GM12864 (cell line): ENCODE measurements around the gene POMGNT2.
"Not testable (repeated sequence)": the region's sequence is repeated elsewhere in the genome, so short reads cannot be mapped to it uniquely, and the experiment has no call there.

Source experiments
- DNase-seq: peaks from one replicate; pipeline ENCODE4 v3.0.0-alpha.2; 2011; ENCODE audit warnings: low read depth
- H3K4me3 ChIP-seq: 2 replicates; pipeline ENCODE4 v1.5.1; 2011; ENCODE audit warnings: mild to moderate bottlenecking, low read depth, low read length, control low read depth
- TF ChIP-seq, protein P1 (sequence below): IDR thresholded peaks from 2 replicates; pipeline ENCODE4 v1.5.1; 2011; ENCODE audit warnings: low read depth, mild to moderate bottlenecking, moderate library complexity, low read length, control low read depth, inconsistent platforms; ENCODE audit errors: missing control alignments

Gene POMGNT2

DNA sequence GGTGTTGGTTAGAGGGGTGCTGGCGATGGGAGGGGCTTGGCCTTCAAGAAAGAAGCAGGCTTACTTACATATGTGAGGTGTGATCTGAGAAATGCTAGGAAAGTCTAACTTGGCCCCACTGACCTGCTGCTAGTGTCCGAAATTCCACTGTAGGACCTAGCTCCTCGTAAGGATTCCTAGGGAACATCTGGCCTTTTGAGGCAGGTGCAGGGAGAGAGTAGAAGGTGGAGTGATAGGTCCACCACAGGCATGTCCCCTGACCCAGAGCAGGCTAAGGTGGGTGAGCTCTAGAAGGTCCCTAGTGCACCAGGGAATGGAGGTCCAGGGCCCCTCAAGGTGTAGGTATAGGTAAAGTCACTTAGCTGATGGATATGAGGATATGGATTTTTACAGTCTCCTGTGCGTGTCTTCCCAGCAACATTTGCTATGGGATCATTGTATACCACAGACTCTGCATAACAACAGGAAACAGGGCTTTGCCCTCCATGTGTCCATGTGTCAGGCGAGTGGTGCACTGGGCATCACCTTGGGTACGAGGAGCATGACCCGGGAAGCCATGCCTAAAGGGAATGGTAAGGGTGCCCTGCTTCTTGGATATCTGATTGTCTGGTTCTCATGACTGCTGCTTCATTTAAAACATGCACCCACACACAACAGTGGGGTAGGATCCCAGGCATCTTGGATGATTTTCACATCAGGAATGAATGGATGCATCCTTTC lies 32.6 kb downstream of the POMGNT2 start:
- DNase-seq, result no peak
- H3K4me3 ChIP-seq, result no peak overlapping the region
- TF ChIP-seq, protein P1, sequence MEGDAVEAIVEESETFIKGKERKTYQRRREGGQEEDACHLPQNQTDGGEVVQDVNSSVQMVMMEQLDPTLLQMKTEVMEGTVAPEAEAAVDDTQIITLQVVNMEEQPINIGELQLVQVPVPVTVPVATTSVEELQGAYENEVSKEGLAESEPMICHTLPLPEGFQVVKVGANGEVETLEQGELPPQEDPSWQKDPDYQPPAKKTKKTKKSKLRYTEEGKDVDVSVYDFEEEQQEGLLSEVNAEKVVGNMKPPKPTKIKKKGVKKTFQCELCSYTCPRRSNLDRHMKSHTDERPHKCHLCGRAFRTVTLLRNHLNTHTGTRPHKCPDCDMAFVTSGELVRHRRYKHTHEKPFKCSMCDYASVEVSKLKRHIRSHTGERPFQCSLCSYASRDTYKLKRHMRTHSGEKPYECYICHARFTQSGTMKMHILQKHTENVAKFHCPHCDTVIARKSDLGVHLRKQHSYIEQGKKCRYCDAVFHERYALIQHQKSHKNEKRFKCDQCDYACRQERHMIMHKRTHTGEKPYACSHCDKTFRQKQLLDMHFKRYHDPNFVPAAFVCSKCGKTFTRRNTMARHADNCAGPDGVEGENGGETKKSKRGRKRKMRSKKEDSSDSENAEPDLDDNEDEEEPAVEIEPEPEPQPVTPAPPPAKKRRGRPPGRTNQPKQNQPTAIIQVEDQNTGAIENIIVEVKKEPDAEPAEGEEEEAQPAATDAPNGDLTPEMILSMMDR, result no peak

DNA sequence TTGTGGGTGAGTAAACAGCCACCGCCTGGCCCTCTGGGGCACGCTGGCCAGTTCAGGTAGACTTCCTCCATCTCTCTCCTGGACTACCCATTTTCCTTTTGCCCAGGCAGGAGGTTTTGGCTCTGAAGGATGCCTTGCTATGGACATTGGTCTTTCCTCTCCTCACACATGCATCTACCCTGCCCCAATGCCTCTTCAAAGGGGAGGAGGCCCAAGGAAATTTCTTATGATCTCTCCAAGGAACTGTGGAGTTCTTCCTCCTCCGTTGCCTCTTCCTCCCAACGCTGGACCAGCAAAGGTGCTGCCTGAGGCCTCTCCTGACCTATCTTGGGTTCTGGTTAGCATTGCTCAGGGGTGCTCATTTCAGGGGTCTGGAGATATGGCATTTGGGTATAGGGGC lies 33.5 kb downstream of the POMGNT2 start:
- DNase-seq, result no peak
- no peak overlapping the region for H3K4me3 ChIP-seq
- TF ChIP-seq, protein P1, result no peak

GRCh38 chr3:43071313-43071893 lies 34.5 kb downstream of the POMGNT2 start:
- TF ChIP-seq, protein P1, result peak; percentile 66

GRCh38 chr3:43070670-43071069 lies 35.2 kb downstream of the POMGNT2 start:
- not testable (repeated sequence) for DNase-seq, H3K4me3 ChIP-seq

More at GRCh38 chr3:43071313-43071893, 34.5 kb downstream of the POMGNT2 start:
- H3K4me3 ChIP-seq, result no peak overlapping the region
- DNase-seq, result no peak

DNA sequence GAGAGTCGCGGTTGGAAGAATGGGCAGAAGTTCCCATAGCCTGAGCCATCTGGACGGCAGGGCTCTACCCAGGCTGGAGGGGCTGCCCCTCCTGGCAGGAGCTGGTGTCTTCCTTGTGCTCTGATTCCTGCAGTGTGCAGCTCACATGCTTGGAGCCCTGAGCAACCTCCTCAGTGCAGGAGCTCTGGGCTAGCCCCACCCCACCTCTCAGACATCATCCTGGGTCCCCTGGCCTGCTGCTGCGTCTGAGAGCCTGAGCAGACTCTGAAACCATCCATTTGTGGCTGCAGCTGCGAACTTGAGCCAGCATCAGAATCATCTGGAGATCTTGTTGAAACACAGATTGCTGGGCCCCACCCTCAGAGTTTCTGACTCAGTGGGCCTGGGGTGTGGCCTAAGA lies 42.8 kb downstream of the POMGNT2 start:
- no peak overlapping the region for H3K4me3 ChIP-seq

GRCh38 chr3:43062564-43063040 lies 43.3 kb downstream of the POMGNT2 start:
- H3K4me3 ChIP-seq, result no peak overlapping the region
- DNase-seq, result no peak
- TF ChIP-seq, protein P1, result no peak

More for the DNA sequence above, 42.8 kb downstream of the POMGNT2 start:
- no peak for DNase-seq
- TF ChIP-seq, protein P1, result no peak

GRCh38 chr3:43062040-43062563 lies 43.8 kb downstream of the POMGNT2 start:
- H3K4me3 ChIP-seq, result no peak overlapping the region
- TF ChIP-seq, protein P1, result no peak
- DNase-seq, result no peak
